GM10266 (cell line): Measurements from ENCODE around the gene ANP32B.
A peak's percentile ranks its signal among the peaks of the same experiment; 100 is the strongest.

Experiments used
- DNase-seq: peaks from one replicate; pipeline ENCODE4 v3.0.0; 2012; ENCODE audit errors: extremely low spot score
- CTCF ChIP-seq: IDR thresholded peaks from 2 replicates; pipeline ENCODE4 v1.5.1; 2012; ENCODE audit warnings: mild to moderate bottlenecking, low read depth; ENCODE audit not compliant: control insufficient read depth, insufficient read depth; ENCODE audit errors: missing control alignments

The ANP32B gene

GRCh38 chr9:98045234-98046179 is 62.4 kb downstream of the ANP32B start:
- peak; percentile 17 for DNase-seq
- no peak for TF ChIP-seq CTCF

- no peak for DNase-seq
- no peak for TF ChIP-seq CTCF
Measured at GRCh38 chr9:98046180-98046543, 63.0 kb downstream of the ANP32B start.

- DNase-seq = no peak
Measured at GRCh38 chr9:98047002-98047401, 63.9 kb downstream of the ANP32B start.

GRCh38 chr9:98049288-98050072 is 66.3 kb downstream of the ANP32B start:
- no peak for DNase-seq
- no peak for TF ChIP-seq CTCF

More at GRCh38 chr9:98047002-98047401, 63.9 kb downstream of the ANP32B start:
- no peak for TF ChIP-seq CTCF

- TF ChIP-seq CTCF = no peak
- no peak for DNase-seq
Measured at GRCh38 chr9:98050351-98050750, 67.2 kb downstream of the ANP32B start.

GRCh38 chr9:98054376-98054951 is 71.3 kb downstream of the ANP32B start:
- no peak for TF ChIP-seq CTCF
- DNase-seq = no peak
